Left ventricle myocardium inferior (tissue), 1 donor: ENCODE measurements around the gene SMARCE1. TPM values are rescaled to one million over a fixed set of nuclear protein-coding genes. Genes with fewer than 3 reads are reported as not detected.

Source experiments
- DNase-seq: peaks from one replicate; pipeline ENCODE4 v3.0.0-alpha.2; 2020
- H3K27ac ChIP-seq: fragments of 200-600 bp; replicated peaks from 2 replicates; pipeline ENCODE4 v1.8.0; 2021
- H3K27me3 ChIP-seq: fragments of 200-600 bp; 2 replicates; pipeline ENCODE4 v1.8.0; 2021; ENCODE audit warnings: low read depth
- H3K36me3 ChIP-seq: fragments of 200-600 bp; 2 replicates; pipeline ENCODE4 v1.8.0; 2021
- H3K4me1 ChIP-seq: fragments of 200-600 bp; 2 replicates; pipeline ENCODE4 v1.8.0; 2021
- H3K4me3 ChIP-seq: fragments of 200-600 bp; 2 replicates; pipeline ENCODE4 v1.8.0; 2021; ENCODE audit warnings: mild to moderate bottlenecking, moderate library complexity
- H3K9me3 ChIP-seq: fragments of 200-600 bp; replicated peaks from 2 replicates; pipeline ENCODE4 v1.8.0; 2021
- CTCF ChIP-seq: fragments of 200-600 bp; IDR thresholded peaks from 2 replicates; pipeline ENCODE4 v1.8.0; 2021; ENCODE audit warnings: antibody characterized with exemption, mild to moderate bottlenecking, borderline replicate concordance
- intact Hi-C: fragments of 100-400 bp; cut with micrococcal nuclease; formaldehyde crosslinking; loops from one replicate; pipeline ENCODE4 v1.11.0; 2022
- total RNA-seq: library from RNA; stranded (reverse); fragmentation: NEBNext Ultra II Directional; extraction: Animal tissue kit (Norgen Biotek cat#: 25700); gene quantifications from one replicate; pipeline ENCODE4 v1.2.1, GENCODE V29; 2021
- donor health status: DM: no; HTN: yes; CAD: no; lungs with severe emphysema.

The SMARCE1 gene
- total RNA-seq, 1 donor from 2014 or later: 58.6 TPM

GRCh38 chr17:40582328-40582901 is 65.2 kb downstream of the SMARCE1 start:
- H3K4me1 ChIP-seq: peaks cover 19% of the 10 kb centered on the region
- intact Hi-C loops: no loop called here
- DNase-seq: peak; percentile 42
- no peak for TF ChIP-seq CTCF
- no peaks in the 10 kb centered on the region for H3K36me3 ChIP-seq
- H3K27me3 ChIP-seq: peaks cover 4% of the 10 kb centered on the region
- peaks cover 25% of the 10 kb centered on the region for H3K9me3 ChIP-seq
- H3K27ac ChIP-seq: peak overlapping the region; percentile 74
- H3K4me3 ChIP-seq: no peak overlapping the region

GRCh38 chr17:40580140-40580539 is 67.5 kb downstream of the SMARCE1 start:
- H3K27ac ChIP-seq: no peak overlapping the region
- H3K36me3 ChIP-seq: no peaks in the 10 kb centered on the region
- peaks cover 19% of the 10 kb centered on the region for H3K4me1 ChIP-seq
- intact Hi-C loops: no loop called here
- peaks cover 14% of the 10 kb centered on the region for H3K9me3 ChIP-seq
- H3K27me3 ChIP-seq: peaks cover 4% of the 10 kb centered on the region
- TF ChIP-seq CTCF: no peak
- H3K4me3 ChIP-seq: no peak overlapping the region
- no peak for DNase-seq

- intact Hi-C loops: no loop called here
- H3K27me3 ChIP-seq: peaks cover 4% of the 10 kb centered on the region
- H3K9me3 ChIP-seq: peaks cover 14% of the 10 kb centered on the region
- DNase-seq: no peak
- no peak overlapping the region for H3K4me3 ChIP-seq
- peaks cover 19% of the 10 kb centered on the region for H3K4me1 ChIP-seq
- H3K36me3 ChIP-seq: no peaks in the 10 kb centered on the region
- H3K27ac ChIP-seq: no peak overlapping the region
- no peak for TF ChIP-seq CTCF
Observed at GRCh38 chr17:40579471-40579870, 68.1 kb downstream of the SMARCE1 start.

- no peak for DNase-seq
- no peaks in the 10 kb centered on the region for H3K36me3 ChIP-seq
- H3K27me3 ChIP-seq: peaks cover 4% of the 10 kb centered on the region
- intact Hi-C loops: no loop called here
- no peak overlapping the region for H3K4me3 ChIP-seq
- H3K9me3 ChIP-seq: peaks cover 27% of the 10 kb centered on the region
- no peak overlapping the region for H3K27ac ChIP-seq
- no peak for TF ChIP-seq CTCF
- H3K4me1 ChIP-seq: peaks cover 11% of the 10 kb centered on the region
Observed at GRCh38 chr17:40577611-40578065, 70.0 kb downstream of the SMARCE1 start.

- Histone ChIP-seq H3K4me1 (no peaks in the 10 kb centered on the region), H3K27me3 (peaks cover 4% of the 10 kb centered on the region), H3K27ac (no peak overlapping the region), H3K9me3 (peaks cover 27% of the 10 kb centered on the region), H3K36me3 (no peaks in the 10 kb centered on the region), H3K4me3 (no peak overlapping the region)
- TF ChIP-seq CTCF: no peak
- no peak for DNase-seq
- intact Hi-C loops: no loop called here
Observed at GRCh38 chr17:40576113-40576740, 71.4 kb downstream of the SMARCE1 start.

Other genes with a start within 250 kb of the SMARCE1 start
- gene TOP2A, start 229.9 kb downstream of the SMARCE1 start, total RNA-seq: 2.1 TPM
- 130 TPM for gene IGFBP4, start 204.4 kb downstream of the SMARCE1 start, total RNA-seq
- gene TNS4, start 146.2 kb downstream of the SMARCE1 start, total RNA-seq: not detected
- not detected for gene CCR7, start 82.3 kb downstream of the SMARCE1 start, total RNA-seq
- gene KRT222, start 17.4 kb upstream of the SMARCE1 start, total RNA-seq: 0.38 TPM
- gene KRT24, start 55.9 kb upstream of the SMARCE1 start, total RNA-seq: not detected
- not detected for gene KRT25, start 107.5 kb upstream of the SMARCE1 start, total RNA-seq
- not detected for gene KRT26, start 124.4 kb upstream of the SMARCE1 start, total RNA-seq
- not detected for gene KRT27, start 134.7 kb upstream of the SMARCE1 start, total RNA-seq
- gene KRT28, start 152.1 kb upstream of the SMARCE1 start, total RNA-seq: not detected
- 54.7 TPM for gene KRT10, start 174.8 kb upstream of the SMARCE1 start, total RNA-seq
- not detected for gene KRT12, start 219.4 kb upstream of the SMARCE1 start, total RNA-seq
- not detected for gene KRT20, start 237.4 kb upstream of the SMARCE1 start, total RNA-seq